ENCODE results near the gene TNS1. TPM values are rescaled to one million over a fixed set of nuclear protein-coding genes. Genes with fewer than 3 reads are reported as not detected.
A peak's percentile ranks its signal among the peaks of the same experiment; 100 is the strongest.

Gene TNS1
- total RNA-seq, 1 donor from 2014 or later, result 505 TPM

GRCh38 chr2:217969588-217969987 is 33.2 kb downstream of the TNS1 start:
- Histone ChIP-seq H3K4me3 (no peak overlapping the region), H3K27me3 (ENCODE audit: low read depth) (no peaks in the 10 kb centered on the region), H3K36me3 (no peaks in the 10 kb centered on the region), H3K27ac (no peak overlapping the region), H3K9me3 (no peaks in the 10 kb centered on the region), H3K4me1 (peaks cover 45% of the 10 kb centered on the region)
- ATAC-seq, result no peak
- TF ChIP-seq, protein P1, sequence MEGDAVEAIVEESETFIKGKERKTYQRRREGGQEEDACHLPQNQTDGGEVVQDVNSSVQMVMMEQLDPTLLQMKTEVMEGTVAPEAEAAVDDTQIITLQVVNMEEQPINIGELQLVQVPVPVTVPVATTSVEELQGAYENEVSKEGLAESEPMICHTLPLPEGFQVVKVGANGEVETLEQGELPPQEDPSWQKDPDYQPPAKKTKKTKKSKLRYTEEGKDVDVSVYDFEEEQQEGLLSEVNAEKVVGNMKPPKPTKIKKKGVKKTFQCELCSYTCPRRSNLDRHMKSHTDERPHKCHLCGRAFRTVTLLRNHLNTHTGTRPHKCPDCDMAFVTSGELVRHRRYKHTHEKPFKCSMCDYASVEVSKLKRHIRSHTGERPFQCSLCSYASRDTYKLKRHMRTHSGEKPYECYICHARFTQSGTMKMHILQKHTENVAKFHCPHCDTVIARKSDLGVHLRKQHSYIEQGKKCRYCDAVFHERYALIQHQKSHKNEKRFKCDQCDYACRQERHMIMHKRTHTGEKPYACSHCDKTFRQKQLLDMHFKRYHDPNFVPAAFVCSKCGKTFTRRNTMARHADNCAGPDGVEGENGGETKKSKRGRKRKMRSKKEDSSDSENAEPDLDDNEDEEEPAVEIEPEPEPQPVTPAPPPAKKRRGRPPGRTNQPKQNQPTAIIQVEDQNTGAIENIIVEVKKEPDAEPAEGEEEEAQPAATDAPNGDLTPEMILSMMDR (IDR thresholded peaks at IDR 0.05), result no peak
- intact Hi-C loops (cut with DNase I), result no loop called here
- no peak for DNase-seq

GRCh38 chr2:217968023-217968422 is 34.8 kb downstream of the TNS1 start:
- DNase-seq (no peak), ATAC-seq (no peak)
- no peaks in the 10 kb centered on the region for H3K9me3 ChIP-seq
- H3K36me3 ChIP-seq, result no peaks in the 10 kb centered on the region
- no peaks in the 10 kb centered on the region for H3K27me3 ChIP-seq (ENCODE audit: low read depth)
- H3K4me1 ChIP-seq, result peaks cover 46% of the 10 kb centered on the region
- no peak overlapping the region for H3K4me3 ChIP-seq
- TF ChIP-seq, protein P1 (IDR thresholded peaks at IDR 0.05), result no peak
- intact Hi-C loops (cut with DNase I), result no loop called here
- H3K27ac ChIP-seq, result no peak overlapping the region

DNA sequence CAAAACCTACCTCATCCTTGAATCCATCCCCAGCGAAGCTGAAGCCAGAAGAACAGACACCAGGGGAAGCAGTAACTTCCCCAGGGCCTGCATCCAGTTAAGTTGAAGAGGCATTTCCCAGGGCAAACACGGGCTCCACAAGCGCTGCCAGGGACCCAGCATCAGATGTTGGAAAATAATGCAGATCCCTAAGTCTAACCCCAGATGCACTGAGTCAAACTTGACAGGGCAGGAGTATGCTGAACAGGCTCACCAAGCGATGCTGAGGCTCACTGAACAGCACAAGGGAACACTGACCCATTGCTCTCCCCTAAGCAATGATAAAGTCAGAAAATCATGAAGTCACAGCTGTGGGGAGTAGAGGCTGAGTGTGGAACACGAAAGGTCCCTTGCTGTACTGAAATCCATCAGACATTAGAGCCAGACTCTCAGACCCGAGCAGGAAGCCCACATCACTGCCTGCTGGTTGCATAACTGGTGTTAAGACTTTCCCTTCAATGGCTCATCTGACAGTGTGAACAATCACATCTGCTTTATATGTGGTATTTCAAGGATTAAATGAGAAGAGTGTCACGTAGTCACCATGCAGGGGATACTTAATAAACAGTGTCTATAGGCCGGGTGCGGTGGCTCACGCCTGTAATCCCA is 36.2 kb downstream of the TNS1 start:
- DNase-seq, result peak; percentile 22
- TF ChIP-seq, protein P1 (IDR thresholded peaks at IDR 0.05), result no peak
- Histone ChIP-seq H3K27ac (peak overlapping the region; percentile 57), H3K9me3 (no peaks in the 10 kb centered on the region), H3K4me3 (no peak overlapping the region), H3K36me3 (no peaks in the 10 kb centered on the region), H3K4me1 (peaks cover 31% of the 10 kb centered on the region), H3K27me3 (ENCODE audit: low read depth) (no peaks in the 10 kb centered on the region)
- ATAC-seq, result no peak
- intact Hi-C loops (cut with DNase I), result no loop called here

- H3K4me3 ChIP-seq, result no peak overlapping the region
- H3K36me3 ChIP-seq, result no peaks in the 10 kb centered on the region
- intact Hi-C loops (cut with DNase I), result no loop called here
- no peaks in the 10 kb centered on the region for H3K27me3 ChIP-seq (ENCODE audit: low read depth)
- H3K27ac ChIP-seq, result peak overlapping the region; percentile 33
- DNase-seq (peak; percentile 43), ATAC-seq (peak in 1 of 2 donors; percentile 40)
- H3K9me3 ChIP-seq, result no peaks in the 10 kb centered on the region
- TF ChIP-seq, protein P1 (IDR thresholded peaks at IDR 0.05), result no peak
- peaks cover 36% of the 10 kb centered on the region for H3K4me1 ChIP-seq
These were observed 38.3 kb downstream of the TNS1 start for GRCh38 chr2:217964275-217965161.

- H3K9me3 ChIP-seq, result no peaks in the 10 kb centered on the region
- TF ChIP-seq, protein P1 (IDR thresholded peaks at IDR 0.05), result no peak
- H3K4me1 ChIP-seq, result peaks cover 24% of the 10 kb centered on the region
- H3K4me3 ChIP-seq, result no peak overlapping the region
- DNase-seq (peak; percentile 18), ATAC-seq (no peak)
- no peak overlapping the region for H3K27ac ChIP-seq
- no peaks in the 10 kb centered on the region for H3K27me3 ChIP-seq (ENCODE audit: low read depth)
- H3K36me3 ChIP-seq, result no peaks in the 10 kb centered on the region
- intact Hi-C loops (cut with DNase I), result no loop called here
These were observed 42.4 kb downstream of the TNS1 start for GRCh38 chr2:217960351-217960750.
